HG03064 (cell line): ENCODE measurements around the gene NAT14.
"Not testable (repeated sequence)": the region's sequence is repeated elsewhere in the genome, so short reads cannot be mapped to it uniquely, and the experiment has no call there.

Source experiments
- ATAC-seq: cut with Tn5 transposase; IDR thresholded peaks from one replicate; pipeline ENCODE4 v1.9.1; 2021; ENCODE audit warnings: low read depth; ENCODE audit not compliant: unreplicated experiment

Gene NAT14

DNA sequence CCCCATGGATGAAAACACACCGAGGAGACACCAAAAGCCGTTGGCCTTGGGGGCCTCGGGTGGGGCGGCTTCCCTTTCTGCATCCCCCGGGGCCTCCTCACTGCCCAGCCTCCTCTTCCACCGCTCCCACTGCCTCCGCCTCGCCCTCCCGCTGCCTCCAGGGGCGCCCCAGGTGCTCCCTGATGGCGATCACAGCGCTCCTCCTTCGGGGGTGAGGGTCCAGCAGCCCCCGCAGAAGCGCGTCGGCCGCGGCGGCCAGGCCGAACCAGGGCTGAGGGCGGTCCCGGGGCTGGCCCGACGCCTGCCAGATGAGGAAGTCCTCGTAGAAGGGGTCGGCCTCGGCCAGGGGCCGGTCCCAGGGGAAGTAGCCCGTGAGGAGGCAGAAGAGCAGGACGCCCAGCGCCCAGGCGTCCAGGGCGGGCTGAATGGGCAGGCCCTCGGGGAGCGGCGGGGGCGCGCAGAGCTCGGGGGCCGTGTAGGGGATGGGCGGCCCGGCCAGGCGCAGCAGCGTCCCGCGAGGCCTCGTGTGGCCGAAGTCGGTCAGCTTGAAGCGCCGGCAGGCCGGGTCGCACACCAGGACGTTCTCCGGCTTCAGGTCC, 44.7 kb downstream of the NAT14 start:
- ATAC-seq = no peak

DNA sequence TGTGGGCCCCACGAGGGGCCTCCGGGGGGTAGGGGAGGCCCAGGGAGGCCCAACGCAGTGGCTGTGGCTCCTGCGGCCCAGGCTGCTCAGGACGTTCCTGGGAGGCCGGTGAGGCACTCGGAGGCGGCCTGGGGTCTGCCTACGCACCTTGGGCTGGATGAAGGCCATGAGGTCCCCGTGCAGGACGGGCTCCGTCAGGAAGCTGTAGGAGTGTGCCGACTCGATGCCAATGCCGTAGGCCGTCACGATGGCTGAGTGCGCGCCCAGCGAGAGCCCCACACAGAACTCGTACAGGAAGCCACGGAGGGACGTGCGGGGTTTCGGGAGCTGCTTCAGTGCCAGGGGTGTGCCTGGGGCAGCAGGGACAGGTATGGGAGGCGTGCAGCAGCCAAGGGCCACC, 46.0 kb downstream of the NAT14 start:
- ATAC-seq = no peak

DNA sequence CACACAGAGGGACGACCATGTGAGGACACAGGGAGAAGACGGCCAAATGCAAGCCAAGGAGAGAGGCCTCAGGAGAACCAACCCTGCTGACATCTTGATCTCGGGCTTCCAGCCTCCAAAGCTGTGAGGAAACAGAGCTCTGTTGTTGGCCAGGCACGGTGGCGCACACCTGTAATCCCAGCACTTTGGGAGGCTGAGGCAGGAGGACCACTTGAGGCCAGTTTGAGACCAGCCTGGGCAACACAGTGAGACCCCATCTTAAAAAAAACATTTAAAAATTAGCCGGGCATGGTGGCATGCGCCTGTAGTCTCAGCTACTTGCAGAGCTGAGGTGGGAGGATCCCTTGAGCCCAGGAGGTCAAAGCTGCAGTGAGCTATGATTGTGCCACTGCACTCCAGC, 49.3 kb downstream of the NAT14 start:
- ATAC-seq = not testable (repeated sequence)

DNA sequence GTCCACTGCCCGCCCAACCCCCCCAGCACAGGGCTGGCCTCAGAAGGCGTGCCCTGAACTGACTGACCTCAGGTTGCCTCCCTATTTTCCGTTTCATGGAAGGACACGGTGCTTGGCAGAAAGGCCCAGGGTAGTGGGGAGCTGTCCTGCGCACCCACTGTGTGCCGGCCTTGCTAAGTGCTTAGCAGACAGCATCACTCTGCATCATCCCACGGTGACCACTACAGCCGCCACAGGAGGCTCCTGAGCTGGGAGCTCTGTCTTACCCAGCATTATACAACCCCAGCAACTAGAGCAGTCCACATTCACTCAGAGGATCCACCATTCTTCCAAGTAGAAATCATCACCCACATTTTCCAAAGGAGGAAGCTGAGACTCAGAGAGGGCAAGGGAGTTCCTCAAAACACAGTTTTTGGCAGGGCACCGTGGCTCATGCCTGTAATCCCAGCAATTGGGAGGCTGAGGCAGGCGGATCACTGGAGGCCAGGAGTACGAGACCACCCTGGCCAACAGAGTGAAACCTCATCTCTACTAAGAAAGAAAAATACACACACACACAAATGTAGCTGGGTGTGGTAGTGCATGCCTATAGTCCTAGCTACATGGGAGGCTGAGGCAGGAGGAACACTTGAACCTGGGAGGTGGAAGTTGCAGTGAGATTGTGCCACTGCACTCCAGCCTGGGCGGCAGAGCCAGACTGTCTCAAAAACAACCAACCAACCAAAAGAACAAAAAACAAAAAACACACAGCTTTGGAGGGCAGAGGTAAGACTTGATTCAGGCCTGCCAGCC, 50.4 kb downstream of the NAT14 start:
- no peak for ATAC-seq

DNA sequence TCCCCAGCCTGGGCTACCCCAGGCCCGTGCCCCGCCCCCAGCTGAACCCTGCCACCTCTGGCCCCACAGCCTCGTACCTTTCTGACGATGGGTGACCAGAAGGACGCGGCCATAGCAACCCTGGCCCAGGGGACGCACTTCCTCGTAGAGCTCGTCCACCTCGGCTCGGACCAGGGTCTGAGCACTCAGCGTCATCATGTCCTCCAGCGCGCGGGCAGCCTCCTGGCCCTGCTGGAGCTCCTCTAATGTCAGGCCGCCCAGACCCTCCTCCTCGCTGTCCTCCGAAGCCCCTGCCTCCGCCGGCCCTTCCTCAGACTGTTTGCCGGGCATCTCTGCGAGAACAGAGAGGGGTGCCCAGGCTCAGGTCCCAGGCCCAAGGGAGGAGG, 51.0 kb downstream of the NAT14 start:
- ATAC-seq = no peak

DNA sequence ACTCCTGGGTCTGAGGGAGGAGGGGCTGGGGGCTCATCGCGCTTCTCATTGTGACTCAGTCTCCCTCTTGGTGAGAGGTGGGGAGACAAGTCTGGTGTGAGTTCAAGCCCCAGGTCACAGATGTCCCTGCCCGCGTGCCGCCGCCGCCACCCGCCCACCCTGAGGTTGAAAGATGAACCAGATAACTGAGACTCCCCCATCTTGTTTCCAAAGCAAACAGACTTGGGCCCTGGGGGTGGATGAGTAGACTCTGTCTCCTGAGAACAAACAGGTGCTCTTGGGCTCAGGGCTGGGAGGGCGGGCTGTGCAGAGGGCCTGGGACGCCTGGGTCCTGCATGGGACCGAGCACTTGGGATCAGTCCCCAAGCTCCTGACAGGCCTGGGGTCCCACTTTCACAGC, 51.4 kb downstream of the NAT14 start:
- no peak for ATAC-seq
